ENCODE measurements around the gene CT47C1.

Gene CT47C1

GRCh38 chrX:119063428-119063827 lies 9.4 kb upstream of the CT47C1 start:
- Mint-ChIP-seq H3K36me3 (no peaks in the 10 kb centered on the region), H3K9me3 (no peaks in the 10 kb centered on the region), H3K4me1 (no peaks in the 10 kb centered on the region), H3K27me3 (no peaks in the 10 kb centered on the region), H3K27ac (no peak overlapping the region), H3K4me3 (no peak overlapping the region)

GRCh38 chrX:119067023-119067739 lies 5.6 kb upstream of the CT47C1 start:
- Mint-ChIP-seq H3K9me3 (no peaks in the 10 kb centered on the region), H3K27me3 (no peaks in the 10 kb centered on the region), H3K4me1 (no peaks in the 10 kb centered on the region), H3K27ac (no peak overlapping the region), H3K4me3 (no peak overlapping the region), H3K36me3 (no peaks in the 10 kb centered on the region)

GRCh38 chrX:119069128-119069527 lies 3.7 kb upstream of the CT47C1 start:
- H3K9me3 Mint-ChIP-seq = no peaks in the 10 kb centered on the region
- no peak overlapping the region for H3K4me3 Mint-ChIP-seq
- no peak overlapping the region for H3K27ac Mint-ChIP-seq
- no peaks in the 10 kb centered on the region for H3K27me3 Mint-ChIP-seq
- no peaks in the 10 kb centered on the region for H3K36me3 Mint-ChIP-seq
- H3K4me1 Mint-ChIP-seq = no peaks in the 10 kb centered on the region

DNA sequence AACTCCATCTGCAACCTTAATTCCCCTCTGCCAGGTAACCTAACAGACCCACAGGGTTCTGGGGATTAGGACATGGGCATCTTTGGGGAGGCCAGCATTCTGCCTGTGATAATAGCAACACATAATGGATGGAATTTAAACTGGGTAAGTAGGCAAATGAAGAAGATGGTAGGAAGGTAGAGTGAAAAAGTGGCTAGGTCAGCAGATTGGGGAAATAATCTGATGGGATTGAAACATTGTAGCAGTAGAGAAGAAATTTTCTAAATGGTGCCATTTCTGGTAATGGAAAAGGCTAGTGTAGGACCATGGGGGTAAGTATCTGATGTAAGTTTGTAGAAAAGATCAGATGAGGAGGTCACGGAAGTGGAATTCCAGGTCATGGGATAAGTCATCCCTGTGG lies 3.0 kb upstream of the CT47C1 start:
- Mint-ChIP-seq H3K4me1 (no peaks in the 10 kb centered on the region), H3K27ac (no peak overlapping the region), H3K36me3 (no peaks in the 10 kb centered on the region), H3K4me3 (no peak overlapping the region), H3K27me3 (no peaks in the 10 kb centered on the region), H3K9me3 (no peaks in the 10 kb centered on the region)

- no peaks in the 10 kb centered on the region for H3K36me3 Mint-ChIP-seq
- no peak overlapping the region for H3K4me3 Mint-ChIP-seq
- no peaks in the 10 kb centered on the region for H3K27me3 Mint-ChIP-seq
- H3K27ac Mint-ChIP-seq = no peak overlapping the region
- no peaks in the 10 kb centered on the region for H3K9me3 Mint-ChIP-seq
- H3K4me1 Mint-ChIP-seq = no peaks in the 10 kb centered on the region
These were observed 1.4 kb upstream of the CT47C1 start for GRCh38 chrX:119071381-119071780.

DNA sequence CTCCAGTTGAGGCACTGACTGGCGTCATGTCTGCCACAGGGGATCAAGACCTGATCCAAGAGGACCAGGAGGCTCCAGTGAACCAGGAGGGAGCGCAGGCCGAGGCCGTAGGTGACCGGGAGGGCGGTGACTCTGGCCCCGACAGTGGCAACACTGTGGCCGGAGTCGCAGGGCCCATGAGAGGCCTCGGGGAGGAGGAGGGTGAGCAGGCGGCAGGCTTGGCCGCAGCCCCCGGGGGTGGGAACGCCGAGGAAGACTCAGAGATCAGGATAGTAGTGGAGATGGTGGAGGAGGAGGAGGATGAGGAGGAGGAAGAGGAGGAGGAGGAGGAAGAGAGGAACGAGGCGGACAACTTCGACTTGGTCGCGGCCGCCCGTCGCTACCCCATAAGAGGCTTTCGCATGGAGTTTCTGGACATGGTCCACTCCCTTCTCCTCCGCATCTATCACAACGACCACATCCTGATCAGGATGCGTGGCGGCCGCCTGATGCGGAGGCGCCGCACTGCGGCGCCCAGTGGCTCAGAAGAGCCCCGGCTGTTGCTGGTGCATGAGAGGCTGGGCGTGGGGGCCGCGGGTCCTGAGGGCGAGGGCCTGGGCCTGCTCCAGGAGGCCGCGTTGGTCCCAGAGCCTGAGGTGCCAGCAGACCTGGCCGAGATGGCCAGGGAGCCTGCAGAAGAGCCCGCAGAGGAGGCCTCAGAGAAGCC lies 560 bp downstream of the CT47C1 start:
- no peaks in the 10 kb centered on the region for H3K4me1 Mint-ChIP-seq
- H3K27me3 Mint-ChIP-seq = no peaks in the 10 kb centered on the region
- H3K36me3 Mint-ChIP-seq = no peaks in the 10 kb centered on the region
- no peak overlapping the region for H3K4me3 Mint-ChIP-seq
- no peaks in the 10 kb centered on the region for H3K9me3 Mint-ChIP-seq
- H3K27ac Mint-ChIP-seq = no peak overlapping the region

GRCh38 chrX:119073911-119074310 lies 1.1 kb downstream of the CT47C1 start:
- Mint-ChIP-seq H3K9me3 (no peaks in the 10 kb centered on the region), H3K27ac (no peak overlapping the region)

GRCh38 chrX:119075270-119076025 lies 2.7 kb downstream of the CT47C1 start:
- Mint-ChIP-seq H3K27ac (no peak overlapping the region), H3K4me3 (no peak overlapping the region), H3K27me3 (no peaks in the 10 kb centered on the region), H3K36me3 (no peaks in the 10 kb centered on the region), H3K4me1 (no peaks in the 10 kb centered on the region), H3K9me3 (no peaks in the 10 kb centered on the region)

More at GRCh38 chrX:119073911-119074310, 1.1 kb downstream of the CT47C1 start:
- Mint-ChIP-seq H3K4me1 (no peaks in the 10 kb centered on the region), H3K36me3 (no peaks in the 10 kb centered on the region), H3K4me3 (no peak overlapping the region), H3K27me3 (no peaks in the 10 kb centered on the region)

- Mint-ChIP-seq H3K4me3 (no peak overlapping the region), H3K9me3 (no peaks in the 10 kb centered on the region), H3K36me3 (no peaks in the 10 kb centered on the region), H3K4me1 (no peaks in the 10 kb centered on the region), H3K27me3 (no peaks in the 10 kb centered on the region), H3K27ac (no peak overlapping the region)
These were observed 9.5 kb downstream of the CT47C1 start for GRCh38 chrX:119082278-119082677.

- no peaks in the 10 kb centered on the region for H3K4me1 Mint-ChIP-seq
- no peak overlapping the region for H3K4me3 Mint-ChIP-seq
- no peaks in the 10 kb centered on the region for H3K36me3 Mint-ChIP-seq
- H3K27ac Mint-ChIP-seq = no peak overlapping the region
- H3K9me3 Mint-ChIP-seq = no peaks in the 10 kb centered on the region
- no peaks in the 10 kb centered on the region for H3K27me3 Mint-ChIP-seq
These were observed 12.0 kb downstream of the CT47C1 start for GRCh38 chrX:119084766-119085165.

DNA sequence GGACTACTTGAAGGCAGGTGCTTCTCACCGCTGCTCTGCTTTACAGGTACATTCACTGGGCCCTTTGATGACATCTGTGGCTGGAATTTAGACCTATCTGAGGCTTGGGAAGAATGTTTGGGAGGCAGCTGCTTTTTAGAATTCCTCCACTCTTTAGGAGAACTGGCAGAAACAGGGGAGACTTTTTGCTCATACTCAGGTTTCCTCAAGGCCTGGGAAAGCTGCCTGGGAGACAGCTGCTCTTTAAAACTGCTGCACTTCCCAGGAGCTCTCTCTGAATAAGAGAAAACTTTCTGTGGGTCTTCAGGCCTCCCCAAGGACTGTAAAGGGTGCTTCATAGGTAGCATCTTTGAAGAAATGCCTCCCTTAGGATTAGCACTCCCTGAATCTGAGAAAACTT lies 14.3 kb downstream of the CT47C1 start:
- Mint-ChIP-seq H3K27me3 (peaks cover 2% of the 10 kb centered on the region), H3K36me3 (no peaks in the 10 kb centered on the region), H3K27ac (no peak overlapping the region), H3K4me1 (no peaks in the 10 kb centered on the region), H3K4me3 (no peak overlapping the region), H3K9me3 (no peaks in the 10 kb centered on the region)

- peaks cover 2% of the 10 kb centered on the region for H3K27me3 Mint-ChIP-seq
- H3K4me1 Mint-ChIP-seq = no peaks in the 10 kb centered on the region
- no peaks in the 10 kb centered on the region for H3K9me3 Mint-ChIP-seq
- no peak overlapping the region for H3K4me3 Mint-ChIP-seq
- no peak overlapping the region for H3K27ac Mint-ChIP-seq
- H3K36me3 Mint-ChIP-seq = no peaks in the 10 kb centered on the region
These were observed 16.8 kb downstream of the CT47C1 start for GRCh38 chrX:119089619-119090018.

DNA sequence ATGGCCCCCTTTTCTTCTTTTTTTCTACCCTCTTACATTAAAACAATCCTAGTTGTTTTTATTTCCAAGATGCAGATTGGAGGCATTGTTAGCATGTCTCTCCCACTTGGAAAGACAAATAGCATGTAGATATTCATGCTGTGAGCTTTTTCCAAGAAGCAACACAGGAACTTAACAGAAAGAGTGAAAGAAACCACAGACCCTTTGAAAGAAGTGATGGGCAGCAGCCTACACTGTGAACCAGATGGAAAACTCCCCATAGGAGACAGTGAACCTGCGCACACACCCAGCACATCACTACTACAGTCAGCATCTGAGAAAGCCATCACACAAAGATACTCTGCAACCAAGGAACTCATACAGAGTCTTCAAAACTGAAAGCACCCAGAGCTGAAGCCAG lies 17.8 kb downstream of the CT47C1 start:
- no peaks in the 10 kb centered on the region for H3K4me1 Mint-ChIP-seq
- H3K36me3 Mint-ChIP-seq = no peaks in the 10 kb centered on the region
- no peak overlapping the region for H3K4me3 Mint-ChIP-seq
- H3K27me3 Mint-ChIP-seq = peaks cover 2% of the 10 kb centered on the region
- H3K9me3 Mint-ChIP-seq = no peaks in the 10 kb centered on the region
- H3K27ac Mint-ChIP-seq = no peak overlapping the region

GRCh38 chrX:119093991-119094735 lies 21.4 kb downstream of the CT47C1 start:
- Mint-ChIP-seq H3K4me3 (no peak overlapping the region), H3K9me3 (no peaks in the 10 kb centered on the region)

DNA sequence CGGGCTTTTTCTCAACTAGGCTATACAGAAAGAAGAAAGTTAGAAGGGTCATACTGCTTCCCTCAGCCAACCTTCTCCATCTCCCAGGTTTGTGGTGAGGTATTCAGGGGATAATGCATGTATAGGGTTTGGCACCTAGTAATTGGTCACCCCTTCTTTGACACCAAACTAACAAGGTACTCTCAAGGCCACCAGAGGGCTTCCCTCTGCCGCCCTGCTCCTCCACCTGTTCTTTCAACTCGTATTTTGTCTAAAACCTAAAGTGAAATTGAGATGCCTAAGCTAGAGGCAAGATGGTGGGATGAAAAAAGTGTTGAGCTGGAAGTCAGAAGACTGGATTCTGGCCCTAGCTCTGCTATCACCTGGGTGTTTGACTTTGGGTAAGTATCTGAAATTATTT lies 22.0 kb downstream of the CT47C1 start:
- Mint-ChIP-seq H3K27ac (no peak overlapping the region), H3K36me3 (no peaks in the 10 kb centered on the region), H3K4me1 (no peaks in the 10 kb centered on the region), H3K4me3 (no peak overlapping the region), H3K27me3 (peaks cover 2% of the 10 kb centered on the region), H3K9me3 (no peaks in the 10 kb centered on the region)

More at GRCh38 chrX:119093991-119094735, 21.4 kb downstream of the CT47C1 start:
- Mint-ChIP-seq H3K27ac (no peak overlapping the region), H3K4me1 (no peaks in the 10 kb centered on the region), H3K27me3 (peaks cover 2% of the 10 kb centered on the region), H3K36me3 (no peaks in the 10 kb centered on the region)

Data from activated naive CD4-positive, alpha-beta T cell treated with anti-CD3 and anti-CD28 coated beads, Interleukin-2, amount 50 U/mL, for 24 hours (primary cell).